ENCODE measurements around the gene MAGEB17.
"Not testable (repeated sequence)": the region's sequence is repeated elsewhere in the genome, so short reads cannot be mapped to it uniquely, and the experiment has no call there.

MAGEB17 gene, protein sequence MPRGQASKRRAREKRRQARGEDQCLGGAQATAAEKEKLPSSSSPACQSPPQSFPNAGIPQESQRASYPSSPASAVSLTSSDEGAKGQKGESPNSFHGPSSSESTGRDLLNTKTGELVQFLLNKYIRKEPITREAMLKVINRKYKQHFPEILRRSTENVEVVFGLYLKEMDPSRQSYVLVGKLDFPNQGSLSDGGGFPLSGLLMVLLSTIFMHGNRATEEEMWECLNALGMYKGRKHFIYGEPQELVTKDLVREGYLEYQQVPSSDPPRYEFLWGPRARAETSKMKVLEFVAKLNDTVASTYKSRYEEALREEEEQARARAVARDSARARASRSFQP

GRCh38 chrX:16167181-16167580 is at the start of gene MAGEB17:
TSS of gene MAGEB17 (plus strand) at chrX:16167481. CDS start at chrX:16170383, 2,902 bp downstream.
- no peak for DNase-seq (ENCODE audit: low read depth, low spot score)

GRCh38 chrX:16119353-16120220 is 47.7 kb upstream of the MAGEB17 start:
- no peak for DNase-seq (ENCODE audit: low read depth, low spot score)

GRCh38 chrX:16120431-16120830 is 46.9 kb upstream of the MAGEB17 start:
- no peak for DNase-seq (ENCODE audit: low read depth, low spot score)

DNA sequence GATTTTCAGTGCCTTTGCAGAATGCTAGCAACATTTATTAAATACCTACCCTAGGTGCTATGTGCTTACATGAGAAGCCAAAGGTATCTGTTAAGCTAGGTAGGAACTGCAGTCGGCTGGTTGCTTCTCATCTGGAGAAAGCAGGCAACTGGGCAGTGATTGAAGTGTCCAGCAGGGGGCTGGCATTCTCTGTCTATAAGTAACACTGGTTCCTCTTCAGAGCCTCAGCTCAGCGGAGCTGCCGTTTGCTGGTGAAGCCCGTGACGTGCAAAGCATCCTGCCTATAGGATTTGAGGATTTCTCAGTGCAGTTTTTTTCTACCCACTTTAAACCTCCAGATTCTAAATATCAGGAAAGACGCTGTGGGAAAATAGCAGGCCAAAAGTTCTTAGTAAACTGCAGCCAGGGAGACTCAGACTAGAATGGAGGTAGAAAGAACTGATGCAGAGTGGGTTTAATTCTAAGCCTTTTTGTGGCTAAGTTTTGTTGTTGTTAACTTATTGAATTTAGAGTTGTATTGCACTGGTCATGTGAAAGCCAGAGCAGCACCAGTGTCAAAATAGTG is 44.0 kb upstream of the MAGEB17 start, which contains the start of gene GRPR:
TSS of gene GRPR (plus strand) at position 344 of the 565 bp plus-strand sequence. CDS start 389 bp downstream, outside the sequence.
- DNase-seq (ENCODE audit: low read depth, low spot score), result peak; percentile 1

- no peak for DNase-seq (ENCODE audit: low read depth, low spot score)
Measured at GRCh38 chrX:16124201-16124600, 43.1 kb upstream of the MAGEB17 start.

GRCh38 chrX:16125520-16126149 is 41.6 kb upstream of the MAGEB17 start:
- no peak for DNase-seq (ENCODE audit: low read depth, low spot score)

GRCh38 chrX:16130707-16131106 is 36.6 kb upstream of the MAGEB17 start:
- DNase-seq (ENCODE audit: low read depth, low spot score), result no peak

DNA sequence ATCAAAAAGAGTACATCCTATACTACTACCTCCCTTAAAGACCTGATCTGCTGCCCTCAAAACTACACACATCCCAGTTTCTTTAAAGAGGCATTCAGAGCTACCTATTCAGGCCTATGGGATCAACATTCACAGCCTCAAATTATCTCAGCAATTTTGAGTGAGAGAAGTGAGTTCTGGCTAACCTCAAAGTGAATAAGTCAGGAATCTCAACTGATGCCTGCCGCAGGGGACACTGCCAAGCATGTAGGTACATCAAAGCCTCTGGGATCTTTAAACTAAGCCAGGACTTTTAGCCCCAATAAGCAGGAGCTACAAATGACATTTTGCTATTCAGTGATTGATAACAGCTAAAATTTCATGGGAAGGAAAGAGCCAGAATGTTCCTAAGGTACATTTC is 32.3 kb upstream of the MAGEB17 start:
- no peak for DNase-seq (ENCODE audit: low read depth, low spot score)

DNA sequence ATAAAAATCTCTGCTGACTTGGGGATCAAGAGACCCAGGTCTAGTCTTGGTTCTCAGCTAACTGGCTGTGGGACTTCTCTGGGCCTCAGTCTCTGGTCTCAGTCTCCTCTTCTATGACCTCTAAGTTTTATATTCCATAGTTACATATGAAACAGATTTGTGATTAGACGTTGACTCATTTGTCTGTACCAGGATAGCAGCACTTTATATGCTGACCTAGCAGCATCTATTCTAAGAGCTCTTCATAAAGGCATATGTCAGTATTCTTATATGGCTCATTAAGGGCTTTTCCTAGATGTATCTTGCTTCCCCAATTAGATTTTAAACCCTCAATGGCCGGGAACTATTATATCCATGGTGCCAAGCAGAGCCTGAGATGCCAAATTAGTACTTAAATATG is 31.2 kb upstream of the MAGEB17 start:
- DNase-seq (ENCODE audit: low read depth, low spot score), result no peak

DNA sequence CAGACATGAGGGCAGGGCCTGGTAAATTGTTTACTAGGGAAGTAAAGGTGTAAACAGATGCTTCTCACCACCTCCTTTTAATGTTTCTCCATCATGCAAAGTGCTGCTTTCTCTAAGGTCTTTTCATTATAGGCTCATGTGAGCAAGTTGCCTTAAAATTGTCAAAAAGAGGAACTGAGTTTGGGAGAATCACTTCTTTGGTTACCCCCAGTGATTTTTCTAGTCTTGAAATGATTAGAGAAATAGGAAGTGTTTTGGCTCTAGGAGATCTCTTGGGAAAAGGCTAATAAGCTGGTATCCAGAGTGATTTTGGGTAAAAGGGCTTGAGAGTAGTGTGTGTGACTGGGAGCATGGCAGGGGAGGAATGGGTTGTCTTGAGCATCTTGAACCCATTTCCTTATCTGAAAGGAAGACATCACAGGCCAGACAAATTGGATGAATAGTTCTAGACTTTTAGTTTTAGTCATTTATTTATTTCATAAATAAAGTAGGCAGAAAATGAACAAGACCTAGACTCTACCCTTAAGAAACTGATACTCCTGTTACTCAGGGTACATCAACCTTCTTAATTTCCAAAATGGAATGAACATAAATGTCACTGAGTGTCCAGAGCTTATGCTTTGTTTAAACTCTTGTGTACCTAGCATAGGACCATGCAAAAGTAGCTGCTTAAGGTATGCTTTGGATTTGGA is 29.7 kb upstream of the MAGEB17 start:
- no peak for DNase-seq (ENCODE audit: low read depth, low spot score)

GRCh38 chrX:16138108-16138427 is 29.2 kb upstream of the MAGEB17 start:
- DNase-seq (ENCODE audit: low read depth, low spot score), result no peak

- no peak for DNase-seq (ENCODE audit: low read depth, low spot score)
Measured at GRCh38 chrX:16140448-16140847, 26.8 kb upstream of the MAGEB17 start.

DNA sequence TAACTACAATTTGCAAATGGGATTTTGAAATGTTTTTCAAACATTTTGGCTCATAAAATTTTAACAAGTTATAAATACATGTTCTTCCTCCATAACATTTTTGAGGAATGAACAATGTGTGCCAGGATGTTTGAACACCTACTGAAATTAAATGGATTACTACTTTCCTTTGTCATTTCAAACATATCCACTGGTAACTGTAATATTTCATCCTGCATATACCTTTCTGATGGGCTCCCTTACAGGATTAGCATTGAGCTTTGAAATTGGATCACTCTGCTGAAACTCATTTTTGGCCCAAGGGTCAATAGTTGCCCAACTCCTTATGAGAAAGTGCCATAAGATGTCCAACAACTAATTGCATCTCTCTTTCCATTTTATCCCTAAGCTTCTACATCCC is 26.3 kb upstream of the MAGEB17 start:
- DNase-seq (ENCODE audit: low read depth, low spot score), result no peak

DNA sequence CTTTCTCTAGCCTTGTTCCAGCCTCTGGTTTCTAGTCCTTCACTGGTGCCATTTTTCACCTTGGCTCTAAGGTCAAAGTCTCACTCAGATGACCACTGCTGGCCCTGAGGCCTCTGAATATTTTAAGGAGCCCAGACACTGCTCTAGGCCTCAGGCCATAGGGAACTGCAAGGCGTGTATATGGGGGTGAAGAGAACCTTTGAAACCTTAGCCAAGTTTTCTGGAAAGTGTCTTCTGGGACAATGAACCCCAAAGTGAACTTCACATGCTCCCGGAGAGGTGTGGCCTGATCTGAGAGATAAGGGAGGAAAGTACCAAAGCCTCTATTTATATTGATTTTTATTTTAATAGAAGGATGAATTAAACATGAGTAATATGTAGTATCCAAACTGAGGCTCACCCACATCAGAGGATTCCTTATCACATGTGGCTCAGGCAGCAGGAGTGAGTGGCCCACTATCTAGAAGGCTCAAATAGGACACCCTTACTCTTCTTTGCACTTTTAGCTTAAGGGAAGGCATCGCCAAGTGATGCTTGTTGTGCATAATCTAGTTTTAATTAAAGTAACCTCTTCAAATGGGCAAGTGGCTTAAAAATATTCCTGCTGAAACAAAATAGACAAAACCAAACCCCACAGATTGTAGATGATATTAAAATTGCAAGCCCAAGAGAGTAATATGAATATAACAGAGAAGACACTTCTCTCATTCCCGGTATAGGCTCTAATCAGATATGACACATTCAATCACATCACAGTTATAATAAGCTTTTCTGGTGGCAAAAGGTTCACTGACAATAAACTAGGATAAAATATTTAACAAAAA is 25.6 kb upstream of the MAGEB17 start:
- DNase-seq (ENCODE audit: low read depth, low spot score), result no peak

GRCh38 chrX:16142246-16142558 is 25.1 kb upstream of the MAGEB17 start:
- no peak for DNase-seq (ENCODE audit: low read depth, low spot score)

- no peak for DNase-seq (ENCODE audit: low read depth, low spot score)
Measured at GRCh38 chrX:16143968-16144367, 23.3 kb upstream of the MAGEB17 start.

DNA sequence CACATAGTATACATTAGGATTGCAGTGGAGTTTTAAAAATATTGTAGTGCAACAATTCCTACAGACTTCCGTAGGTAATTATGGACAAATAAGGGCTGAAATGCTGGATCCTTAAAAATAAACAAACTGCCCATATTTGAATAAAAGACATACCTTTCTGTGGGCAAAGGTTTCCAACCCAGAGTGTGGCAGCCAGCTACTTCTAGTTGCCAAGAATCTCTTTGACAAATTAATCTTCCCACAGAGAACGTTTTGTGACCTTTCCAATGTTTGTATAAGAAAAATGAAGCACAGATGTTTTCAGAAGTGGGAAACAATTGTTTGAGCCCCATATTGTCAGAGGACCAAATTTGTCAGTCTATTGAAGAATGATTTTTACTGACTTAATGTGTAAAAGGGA is 22.9 kb upstream of the MAGEB17 start:
- no peak for DNase-seq (ENCODE audit: low read depth, low spot score)

DNA sequence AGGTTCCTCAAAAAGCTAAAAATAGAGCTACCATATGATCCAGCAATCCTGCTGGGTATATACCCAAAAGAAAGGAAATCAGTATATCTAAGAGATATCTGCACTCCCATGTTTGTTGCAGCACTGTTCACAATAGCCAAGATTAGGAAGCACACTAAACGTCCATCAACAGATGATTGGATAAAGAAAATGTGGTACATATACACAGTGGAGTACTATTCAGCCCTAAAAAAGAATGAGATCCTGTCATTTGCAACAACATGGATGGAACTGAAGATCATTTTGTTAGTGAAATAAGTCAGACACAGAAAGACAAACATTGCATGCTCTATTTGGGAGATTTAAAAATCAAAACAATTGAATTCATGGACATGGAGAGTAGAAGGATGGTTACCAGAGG is 22.2 kb upstream of the MAGEB17 start:
- DNase-seq (ENCODE audit: low read depth, low spot score), result not testable (repeated sequence)

GRCh38 chrX:16145656-16146055 is 21.6 kb upstream of the MAGEB17 start:
- no peak for DNase-seq (ENCODE audit: low read depth, low spot score)

GRCh38 chrX:16148896-16149295 is 18.4 kb upstream of the MAGEB17 start:
- no peak for DNase-seq (ENCODE audit: low read depth, low spot score)

DNA sequence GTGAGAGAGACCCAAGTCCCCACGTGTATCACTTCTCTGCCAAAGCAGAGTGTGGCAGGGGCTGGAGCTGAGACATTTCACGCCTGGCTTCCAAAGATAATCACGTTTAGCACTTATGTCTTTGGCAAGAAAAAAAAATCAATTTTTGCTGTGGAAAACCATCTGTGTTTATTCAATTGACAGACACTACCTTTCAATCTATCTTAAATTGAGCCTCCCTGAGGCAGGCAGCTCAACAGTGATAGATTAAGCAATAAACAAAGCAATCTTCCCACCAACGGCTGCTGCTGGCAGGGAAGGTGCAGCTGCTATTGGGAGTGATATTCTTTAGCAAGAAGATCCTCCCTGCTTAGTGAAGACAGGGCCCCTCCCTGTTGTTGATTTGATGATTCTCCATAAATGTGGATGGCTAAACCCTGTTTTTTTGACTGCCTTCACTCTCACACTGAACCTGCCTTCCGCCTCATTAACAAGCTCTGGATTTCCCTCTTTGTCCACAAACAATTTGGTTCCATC is 11.6 kb upstream of the MAGEB17 start:
- DNase-seq (ENCODE audit: low read depth, low spot score), result no peak
